Astrocyte (in vitro differentiated cells and primary cell): ENCODE measurements around the gene PLEKHA5.

Source experiments
- CTCF ChIP-seq: IDR thresholded peaks from 2 replicates; pipeline ENCODE4 v1.5.1; 2011; ENCODE audit warnings: low read depth, mild to moderate bottlenecking, inconsistent platforms, low read length, moderate library complexity; ENCODE audit not compliant: insufficient read depth
- EZH2 ChIP-seq: IDR thresholded peaks from 2 replicates; pipeline ENCODE4 v1.6.1; 2012; ENCODE audit warnings: mild to moderate bottlenecking, low read length, inconsistent platforms; ENCODE audit not compliant: insufficient read depth

GRCh38 chr12:19155981-19156734 lies 26.6 kb downstream of the PLEKHA5 start:
- TF ChIP-seq CTCF, result no peak
- TF ChIP-seq EZH2, result no peak
